Keratinocyte (primary cell): ENCODE results near the gene TBC1D8. TPM values are rescaled to one million over a fixed set of nuclear protein-coding genes. Genes with fewer than 3 reads are reported as not detected.

ENCODE experiments used
- DNase-seq: peaks from one replicate; pipeline ENCODE4 v3.0.0-alpha.2; 2011; ENCODE audit warnings: low read depth, missing footprints, low spot score
- FAIRE-seq: peaks from 2 replicates; lab custom pipeline; 2011; peaks lifted over from hg19 to GRCh38; lab: Jason Lieb, UNC
- H2AFZ ChIP-seq: 2 replicates; pipeline ENCODE4 v1.6.0; 2012; ENCODE audit warnings: low read length, control low read depth, inconsistent platforms; ENCODE audit not compliant: control insufficient read depth
- H3K27ac ChIP-seq: 2 replicates; pipeline ENCODE4 v1.5.1; 2011; ENCODE audit warnings: low read length; ENCODE audit not compliant: control insufficient read depth, insufficient read depth
- H3K27me3 ChIP-seq: 3 replicates; pipeline ENCODE4 v1.6.0; 2011; ENCODE audit warnings: low read length; ENCODE audit not compliant: control insufficient read depth, insufficient read depth; ENCODE audit errors: extremely low read depth
- H3K36me3 ChIP-seq, 2 experiments: 2 replicates in 1 of 2; 3 replicates in 1 of 2; pipeline ENCODE4 v1.5.1; 2011; ENCODE audit warnings: low read length in 2 of 2, mild to moderate bottlenecking in 1 of 2; ENCODE audit not compliant: control insufficient read depth in 2 of 2, insufficient read depth in 2 of 2; ENCODE audit errors: extremely low read depth in 1 of 2
- H3K4me1 ChIP-seq: 3 replicates; pipeline ENCODE4 v1.5.1; 2011; ENCODE audit warnings: low read length; ENCODE audit not compliant: control insufficient read depth, insufficient read depth; ENCODE audit errors: extremely low read depth
- H3K4me2 ChIP-seq: 3 replicates; pipeline ENCODE4 v1.6.0; 2011; ENCODE audit warnings: low read depth, low read length; ENCODE audit not compliant: control insufficient read depth, insufficient read depth; ENCODE audit errors: extremely low read depth
- H3K4me3 ChIP-seq, 3 experiments: fragments of 200-600 bp in 1 of 3; sonication (generic) in 1 of 3; 2 replicates in 2 of 3; 3 replicates in 1 of 3; pipeline ENCODE4 v1.5.1; 2011 to 2016; ENCODE audit warnings: low read length in 3 of 3, mild to moderate bottlenecking in 3 of 3, control low read depth in 2 of 3, inconsistent platforms in 1 of 3, low read depth in 1 of 3, mixed read lengths in 1 of 3, mixed run types in 1 of 3, moderate library complexity in 1 of 3; ENCODE audit not compliant: control insufficient read depth in 2 of 3, insufficient read depth in 2 of 3; ENCODE audit errors: extremely low read depth in 1 of 3
- H3K79me2 ChIP-seq: 2 replicates; pipeline ENCODE4 v1.6.0; 2012; ENCODE audit warnings: low read length; ENCODE audit not compliant: control insufficient read depth, insufficient read depth
- H3K9ac ChIP-seq: 3 replicates; pipeline ENCODE4 v1.6.0; 2011; ENCODE audit warnings: low read length; ENCODE audit not compliant: control insufficient read depth, insufficient read depth; ENCODE audit errors: extremely low read depth
- H3K9me1 ChIP-seq: 3 replicates; pipeline ENCODE4 v1.6.0; 2011; ENCODE audit warnings: low read length; ENCODE audit not compliant: control insufficient read depth, insufficient read depth; ENCODE audit errors: extremely low read depth
- H3K9me3 ChIP-seq: 2 replicates; pipeline ENCODE4 v1.5.1; 2012; ENCODE audit warnings: low read depth, low read length; ENCODE audit not compliant: control insufficient read depth
- H4K20me1 ChIP-seq: 3 replicates; pipeline ENCODE4 v1.6.0; 2011; ENCODE audit warnings: low read length; ENCODE audit not compliant: control insufficient read depth, insufficient read depth; ENCODE audit errors: extremely low read depth
- EZH2 ChIP-seq: IDR thresholded peaks from one replicate; pipeline ENCODE4 v1.6.1; 2012; ENCODE audit warnings: inconsistent platforms, mild to moderate bottlenecking, low read length, moderate library complexity
- dilution Hi-C: fragments of 300-500 bp; cut with MboI; formaldehyde crosslinking; loops from one replicate; pipeline ENCODE4 v1.7.0; 2020; ENCODE audit warnings: low sequenced_read_pairs; ENCODE audit not compliant: extremely low pct_ligation_motif_present
- polyA plus RNA-seq, 5 experiments: library from polyadenylated mRNA; depleted of rRNA in 3 of 5; stranded (reverse) in 3 of 5; stranded (forward) in 1 of 5; unstranded in 1 of 5; fragments of >200 nt; gene quantifications; 1 replicate in 1 of 5; 2 replicates in 3 of 5; 3 replicates in 1 of 5; pipeline versions ENCODE4 v1.2.1 to v1.2.3, GENCODE V29; 2011 to 2012; ENCODE audit warnings: missing spikeins in 2 of 5, low read depth in 1 of 5, low replicate concordance in 1 of 5
- TF ChIP-seq, protein P1 (sequence below), 3 experiments: IDR thresholded peaks in 1 of 3; conservative IDR thresholded peaks in 1 of 3; optimal IDR thresholded peaks in 1 of 3; 2 replicates in 2 of 3; 3 replicates in 1 of 3; pipeline versions ENCODE3 to v1.5.1; 2011; ENCODE audit warnings: low read length in 3 of 3, mild to moderate bottlenecking in 3 of 3, moderate library complexity in 2 of 3, control low read depth in 1 of 3, inconsistent platforms in 1 of 3; ENCODE audit not compliant: insufficient read depth in 2 of 3; ENCODE audit errors: extremely low read depth in 1 of 3

The TBC1D8 gene
- polyA plus RNA-seq, 1 donor (not counting 4 experiments of a cell fraction or from before 2014, with no cell fraction given): 13.8 TPM

DNA sequence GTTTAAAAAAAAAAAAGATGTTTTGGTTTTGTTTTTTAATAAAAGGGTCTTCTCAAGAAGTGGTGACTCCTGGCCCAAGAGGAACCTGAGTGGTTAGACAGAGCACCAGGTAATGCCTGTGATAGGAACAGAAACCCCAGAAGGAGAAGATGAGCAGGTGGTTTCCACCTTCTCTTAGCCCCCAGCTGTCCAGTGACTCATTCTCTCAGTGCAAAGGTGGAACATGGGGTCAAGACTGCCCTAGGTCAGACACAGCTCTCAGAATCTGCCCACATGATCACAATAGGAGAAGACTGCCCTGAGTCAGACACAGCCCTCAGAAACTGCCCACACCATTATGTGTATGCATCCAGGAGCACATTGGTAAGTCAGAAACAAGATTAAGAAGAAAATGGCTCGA lies 61.8 kb downstream of the TBC1D8 start:
- FAIRE-seq (no peak), DNase-seq (no peak)
- H3K9ac ChIP-seq: no peak overlapping the region
- no peaks in the 10 kb centered on the region for H3K27me3 ChIP-seq
- H3K9me1 ChIP-seq: peaks cover 2% of the 10 kb centered on the region
- peaks cover 7% of the 10 kb centered on the region for H3K79me2 ChIP-seq
- no peak overlapping the region for H3K4me3 ChIP-seq
- H3K9me3 ChIP-seq: no peaks in the 10 kb centered on the region
- H4K20me1 ChIP-seq: no peaks in the 10 kb centered on the region
- no peaks in the 10 kb centered on the region for H3K4me1 ChIP-seq
- no peak overlapping the region for H3K27ac ChIP-seq
- H3K4me2 ChIP-seq: no peak overlapping the region
- TF ChIP-seq, protein P1, sequence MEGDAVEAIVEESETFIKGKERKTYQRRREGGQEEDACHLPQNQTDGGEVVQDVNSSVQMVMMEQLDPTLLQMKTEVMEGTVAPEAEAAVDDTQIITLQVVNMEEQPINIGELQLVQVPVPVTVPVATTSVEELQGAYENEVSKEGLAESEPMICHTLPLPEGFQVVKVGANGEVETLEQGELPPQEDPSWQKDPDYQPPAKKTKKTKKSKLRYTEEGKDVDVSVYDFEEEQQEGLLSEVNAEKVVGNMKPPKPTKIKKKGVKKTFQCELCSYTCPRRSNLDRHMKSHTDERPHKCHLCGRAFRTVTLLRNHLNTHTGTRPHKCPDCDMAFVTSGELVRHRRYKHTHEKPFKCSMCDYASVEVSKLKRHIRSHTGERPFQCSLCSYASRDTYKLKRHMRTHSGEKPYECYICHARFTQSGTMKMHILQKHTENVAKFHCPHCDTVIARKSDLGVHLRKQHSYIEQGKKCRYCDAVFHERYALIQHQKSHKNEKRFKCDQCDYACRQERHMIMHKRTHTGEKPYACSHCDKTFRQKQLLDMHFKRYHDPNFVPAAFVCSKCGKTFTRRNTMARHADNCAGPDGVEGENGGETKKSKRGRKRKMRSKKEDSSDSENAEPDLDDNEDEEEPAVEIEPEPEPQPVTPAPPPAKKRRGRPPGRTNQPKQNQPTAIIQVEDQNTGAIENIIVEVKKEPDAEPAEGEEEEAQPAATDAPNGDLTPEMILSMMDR (optimal IDR thresholded peaks at IDR 0.05 in 1 of 3, IDR thresholded peaks at IDR 0.05 in 1 of 3, conservative IDR thresholded peaks at IDR 0.05 in 1 of 3; ENCODE audit: extremely low read depth in 1 of 3, insufficient read depth in 2 of 3, low read length in 3 of 3): no peak
- no peak overlapping the region for H2AFZ ChIP-seq
- peaks cover 4 to 8% of the 10 kb centered on the region in 2 experiments for H3K36me3 ChIP-seq
- dilution Hi-C loops: no loop called here

DNA sequence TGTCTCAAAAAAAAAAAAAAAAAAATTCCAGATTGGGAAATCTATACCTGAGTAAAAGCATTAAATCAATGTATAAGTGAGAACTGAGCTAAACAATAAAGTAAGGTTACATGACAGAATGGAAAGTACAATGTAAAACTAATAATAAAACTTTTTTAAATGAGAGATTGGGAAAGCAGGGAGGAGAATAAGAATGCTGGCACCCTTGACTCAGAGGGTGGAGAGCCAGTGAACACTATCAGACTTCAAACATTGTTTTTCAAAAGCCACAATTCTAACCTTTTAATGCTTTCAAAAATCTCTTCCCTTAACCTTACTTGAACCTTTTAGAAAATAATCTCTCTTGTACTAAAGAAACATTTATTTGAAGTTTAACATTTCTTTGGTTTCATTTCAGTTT lies 63.5 kb downstream of the TBC1D8 start:
- H3K27me3 ChIP-seq: no peaks in the 10 kb centered on the region
- TF ChIP-seq EZH2: no peak
- TF ChIP-seq, protein P1 (optimal IDR thresholded peaks at IDR 0.05 in 1 of 3, IDR thresholded peaks at IDR 0.05 in 1 of 3, conservative IDR thresholded peaks at IDR 0.05 in 1 of 3; ENCODE audit: extremely low read depth in 1 of 3, insufficient read depth in 2 of 3, low read length in 3 of 3): no peak
- H3K27ac ChIP-seq: no peak overlapping the region
- dilution Hi-C loops: no loop called here
- H3K4me2 ChIP-seq: no peak overlapping the region
- no peaks in the 10 kb centered on the region for H3K4me1 ChIP-seq
- H3K9ac ChIP-seq: no peak overlapping the region
- no peaks in the 10 kb centered on the region for H4K20me1 ChIP-seq
- no peak overlapping the region for H2AFZ ChIP-seq
- no peak overlapping the region for H3K4me3 ChIP-seq
- DNase-seq (no peak), FAIRE-seq (no peak)
- H3K79me2 ChIP-seq: peaks cover 4% of the 10 kb centered on the region
- no peaks in the 10 kb centered on the region for H3K9me3 ChIP-seq
- H3K36me3 ChIP-seq: peaks cover 4 to 8% of the 10 kb centered on the region in 2 experiments
- peaks cover 2% of the 10 kb centered on the region for H3K9me1 ChIP-seq
